Colon (tissue), 2 donors: ENCODE measurements around the gene SFXN2.

Experiments used
- FAIRE-seq: peaks from 2 replicates; lab custom pipeline; 2012; peaks lifted over from hg19 to GRCh38; lab: Jason Lieb, UNC
- donor health status: control.
- donor health status: control.

SFXN2 gene

DNA sequence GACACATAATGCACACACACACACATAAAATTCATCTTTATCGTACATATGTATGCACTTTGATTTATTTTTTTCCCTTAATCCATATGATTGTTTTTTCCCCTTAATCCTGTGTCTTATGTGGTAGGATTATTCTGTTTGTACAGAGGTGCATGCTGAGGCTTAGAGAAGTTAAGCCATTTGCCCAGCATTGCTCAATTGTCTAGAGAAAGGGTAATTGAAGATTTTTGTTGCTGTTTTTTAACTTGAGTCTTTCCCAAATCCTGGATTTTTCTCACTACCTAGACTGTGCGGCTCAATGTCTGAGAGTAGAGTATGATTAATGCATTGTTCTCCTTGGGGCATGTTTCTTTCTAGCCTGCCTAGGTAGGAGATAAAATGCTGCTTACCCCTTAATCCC lies 64.3 kb downstream of the SFXN2 start:
- FAIRE-seq, result no peak

DNA sequence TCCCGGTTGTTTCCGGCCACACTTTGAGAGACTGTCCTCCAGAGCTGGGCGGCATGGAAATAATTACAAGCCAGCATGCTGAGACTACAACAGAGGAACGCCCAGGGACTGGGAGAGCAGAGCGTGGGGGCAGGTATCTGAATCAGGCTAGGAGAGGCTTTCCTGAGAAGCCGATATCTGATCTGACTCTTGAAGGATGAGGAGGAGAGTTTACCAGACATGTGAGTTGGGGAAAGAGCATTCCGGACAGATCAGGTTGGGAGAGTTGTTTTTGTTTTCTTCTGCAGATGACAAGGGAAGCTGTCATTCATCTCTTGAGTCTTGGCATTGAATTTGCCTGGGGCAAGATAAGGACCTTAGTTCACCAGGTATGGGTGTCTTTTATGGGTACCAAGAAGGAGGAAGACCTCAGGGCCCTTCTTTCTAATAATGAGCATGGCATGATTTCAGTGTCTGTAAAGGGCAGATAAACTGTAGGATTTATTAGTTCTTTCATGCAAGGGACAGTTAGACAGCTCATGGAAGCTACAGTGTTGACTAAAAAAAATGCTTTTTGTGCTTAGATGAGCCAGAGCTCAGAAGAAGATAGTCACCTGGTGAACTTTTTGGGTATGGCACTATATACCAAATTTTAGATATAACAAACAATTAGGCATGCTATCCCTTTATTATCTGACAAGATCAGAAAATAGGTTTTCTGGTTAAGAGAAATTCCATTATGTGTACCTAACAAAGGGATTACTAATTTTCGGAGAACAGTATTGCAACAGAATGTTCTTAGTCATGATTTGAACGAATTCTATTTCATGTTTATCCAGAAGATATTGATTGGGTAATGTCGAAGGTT lies 65.5 kb downstream of the SFXN2 start:
- FAIRE-seq, result no peak

DNA sequence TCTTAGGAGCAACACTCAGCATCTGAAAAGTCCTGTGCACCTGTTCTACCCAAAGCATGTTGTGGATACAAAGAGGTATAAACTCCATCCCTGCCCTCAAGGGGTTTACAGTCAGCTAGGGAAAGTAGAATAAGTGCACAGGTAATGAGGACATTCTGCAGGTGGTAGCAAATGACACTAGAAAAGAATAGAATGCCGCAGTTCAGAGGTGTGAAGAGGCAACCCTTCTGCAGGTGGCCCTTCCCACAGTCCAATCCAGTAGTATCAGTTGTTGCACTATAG lies 66.0 kb downstream of the SFXN2 start:
- FAIRE-seq, result no peak

DNA sequence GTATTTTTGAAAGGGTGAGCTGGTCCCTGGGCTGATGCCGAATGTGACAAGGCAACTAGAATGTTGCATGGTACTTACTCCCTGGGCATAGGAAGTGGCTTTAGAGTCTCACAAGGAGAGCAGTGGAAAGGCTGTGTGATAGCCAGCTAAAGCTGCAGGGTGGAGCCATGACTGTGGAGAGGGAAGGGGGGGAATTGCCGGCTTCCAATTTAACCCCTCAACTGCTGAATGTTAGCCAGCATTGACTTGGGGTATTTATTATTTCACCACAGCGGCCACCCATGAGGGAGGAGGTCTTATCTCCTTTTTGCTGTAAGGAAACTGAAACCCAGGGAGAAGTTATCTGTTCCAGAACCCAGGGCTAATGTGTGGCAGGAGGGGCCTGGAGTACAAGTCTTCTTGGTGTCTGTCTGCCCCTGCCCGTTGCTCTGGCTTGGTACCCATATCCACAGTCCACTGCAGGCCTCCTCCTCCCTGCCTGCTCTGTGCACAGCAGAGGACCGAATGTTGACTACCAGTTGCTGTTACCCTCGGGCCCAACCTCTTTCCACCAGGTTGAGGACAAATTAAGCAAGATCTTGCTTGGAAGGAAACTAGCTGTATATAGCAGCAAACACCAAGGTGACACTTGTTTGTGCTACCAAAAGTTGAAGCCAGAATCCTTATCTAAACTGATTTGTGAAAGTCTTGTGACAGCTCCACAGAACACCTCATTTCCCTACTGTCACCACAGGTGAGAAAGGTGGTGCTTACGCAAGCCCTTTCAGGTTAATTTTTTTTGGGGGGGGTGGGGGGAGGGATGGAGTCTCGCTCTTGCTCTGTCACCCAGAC lies 66.9 kb downstream of the SFXN2 start:
- FAIRE-seq, result no peak

DNA sequence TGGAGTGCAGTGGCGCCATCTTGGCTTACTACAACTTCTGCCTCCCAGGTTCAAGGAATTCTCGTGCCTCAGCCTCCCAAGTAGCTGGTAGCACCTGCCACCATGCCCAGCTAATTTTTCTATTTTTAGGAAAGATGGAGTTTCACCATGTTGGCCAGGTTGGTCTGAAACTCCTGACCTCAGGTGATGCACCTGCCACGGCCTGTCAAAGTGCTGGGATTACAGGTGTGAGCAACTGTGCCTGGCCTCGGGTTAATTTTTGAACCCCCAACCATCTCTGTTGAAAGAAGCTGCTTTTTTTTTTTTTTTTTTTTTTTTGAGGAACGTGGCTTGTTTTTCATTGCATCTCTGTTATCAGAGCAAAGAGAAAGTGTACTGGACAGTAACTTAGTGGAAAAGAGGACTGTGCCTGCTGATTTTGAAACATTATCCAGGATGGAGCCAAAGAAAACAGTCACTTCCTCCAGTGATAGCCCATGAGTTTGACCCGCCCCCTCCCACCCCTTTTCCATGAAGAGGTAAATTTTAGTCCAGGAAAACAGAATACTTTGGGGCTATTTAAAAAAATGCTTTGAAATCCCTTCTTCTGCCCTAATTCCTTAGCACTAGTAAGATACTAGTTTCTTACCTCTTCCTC lies 67.6 kb downstream of the SFXN2 start:
- FAIRE-seq, result no peak

DNA sequence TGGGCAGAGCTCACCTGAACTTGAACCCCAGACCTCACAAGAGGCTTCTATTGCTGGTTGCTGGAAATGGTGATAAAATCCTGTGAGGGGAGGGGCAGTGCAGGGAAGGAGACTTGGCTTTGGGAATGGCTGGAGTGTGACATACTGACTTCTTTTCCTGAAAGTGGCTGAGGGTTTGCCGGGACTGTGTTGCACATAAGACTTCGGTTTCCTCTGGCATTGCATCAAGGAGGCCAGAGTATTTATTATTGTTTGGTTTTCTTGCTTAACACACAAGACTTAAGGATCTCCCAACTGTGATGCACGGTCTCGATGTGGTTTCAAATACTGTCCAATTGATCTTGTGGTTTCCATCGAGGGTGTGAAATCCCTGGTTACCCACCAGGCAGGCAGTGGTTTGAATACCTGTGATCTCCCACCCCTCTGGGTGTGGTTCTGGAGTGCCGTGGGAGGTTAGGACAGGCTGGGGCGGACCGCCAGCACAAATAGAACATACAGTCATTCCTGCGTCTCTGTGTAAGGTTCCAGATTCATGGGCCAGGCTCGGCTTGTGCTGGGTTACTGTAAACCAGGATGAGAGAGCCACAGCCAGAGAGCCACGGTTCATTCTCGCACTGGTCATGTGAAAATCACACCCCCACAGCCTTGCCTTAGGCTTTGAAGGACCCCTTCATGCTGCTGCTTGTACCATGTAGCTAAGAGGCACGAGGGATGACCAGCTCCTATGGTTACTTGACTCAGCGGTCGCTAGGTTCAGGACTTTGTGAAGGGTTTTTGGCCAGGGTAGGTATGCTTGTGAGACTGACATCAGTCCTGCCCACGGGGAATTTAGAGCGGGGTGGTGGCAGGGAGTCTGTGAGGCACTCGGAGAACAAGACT lies 68.5 kb downstream of the SFXN2 start:
- FAIRE-seq, result no peak

DNA sequence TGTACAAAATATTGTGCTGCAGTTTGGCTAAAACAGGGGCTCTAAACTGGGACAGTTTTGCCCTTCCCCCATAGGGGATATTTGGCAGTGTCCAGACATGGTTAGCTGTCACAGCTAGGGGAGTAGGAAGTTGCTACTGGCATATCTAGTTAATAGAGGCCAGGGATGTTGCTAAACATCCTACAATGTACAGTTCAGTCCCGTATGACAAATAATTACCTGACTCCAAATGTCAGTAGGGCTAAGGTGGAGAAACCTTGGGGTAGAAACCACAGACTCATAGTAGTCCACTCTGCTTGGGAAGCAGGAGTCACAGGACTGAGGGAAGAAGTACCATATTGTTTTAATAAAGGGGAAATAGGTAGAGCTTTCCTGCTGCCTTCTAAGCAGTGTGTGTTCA lies 69.1 kb downstream of the SFXN2 start:
- FAIRE-seq, result no peak

DNA sequence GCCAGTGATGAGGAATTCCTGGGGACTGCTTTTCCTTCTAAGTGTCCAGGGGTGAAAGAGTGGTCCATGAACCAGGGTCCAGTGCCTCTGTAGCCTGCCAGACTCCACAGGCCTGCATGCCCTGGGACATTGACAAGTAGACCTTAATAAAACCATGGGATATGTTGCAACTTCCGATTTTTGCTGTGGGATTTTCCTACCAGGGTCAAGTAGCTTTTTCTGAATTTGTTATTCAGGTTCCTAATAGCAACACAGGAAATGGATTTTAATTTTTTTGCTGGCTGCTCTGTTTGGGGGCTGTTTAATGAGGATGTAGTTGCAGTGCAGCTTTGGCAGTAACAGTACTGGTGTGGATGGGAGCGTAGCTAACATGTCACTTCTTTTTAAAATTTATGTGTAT lies 71.4 kb downstream of the SFXN2 start:
- FAIRE-seq, result no peak

DNA sequence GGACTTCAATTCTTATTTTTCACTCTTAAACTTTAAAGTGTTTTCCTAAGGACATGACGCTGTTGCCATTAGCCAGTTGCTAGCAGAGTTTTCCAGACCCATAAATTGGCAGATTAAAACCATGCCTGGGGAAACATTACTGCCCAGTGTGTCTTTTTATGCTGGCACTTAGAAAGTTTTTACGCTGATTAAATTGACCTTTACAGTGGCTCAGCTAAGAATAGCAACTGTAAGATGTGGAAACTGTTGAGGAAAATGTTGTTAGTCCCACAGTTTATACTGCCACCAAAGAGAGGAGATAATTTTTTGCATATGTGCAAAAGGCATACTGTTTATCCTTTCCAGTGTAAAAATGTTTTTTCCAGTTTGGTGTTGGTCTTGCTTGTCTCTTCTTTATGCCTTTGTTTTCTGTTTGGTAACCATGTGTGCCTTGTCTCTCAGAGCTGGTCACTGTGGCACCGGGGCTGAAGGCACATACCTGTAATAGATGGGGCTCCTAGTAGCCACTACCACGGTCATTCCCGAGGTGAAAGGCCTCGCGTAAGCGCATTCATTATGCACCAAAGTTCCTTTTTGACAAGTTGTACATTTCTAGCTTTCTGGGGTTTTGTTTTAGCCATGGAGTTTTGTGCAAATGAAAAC lies 77.4 kb downstream of the SFXN2 start:
- FAIRE-seq, result no peak
